Stimulated activated CD8-positive, alpha-beta memory T cell treated with anti-CD3 and anti-CD28 coated beads, Interleukin-12 subunit alpha, Interleukin-12 subunit beta, amount 100 ng/mL, for 24 hours (primary cell): ENCODE data around the gene FBXW10.
"Not testable (repeated sequence)": the region's sequence is repeated elsewhere in the genome, so short reads cannot be mapped to it uniquely, and the experiment has no call there.

ENCODE experiments used
- DNase-seq: peaks from one replicate; pipeline ENCODE4 v3.0.0-alpha.2; 2020; ENCODE audit errors: extremely low read depth

The FBXW10 gene

GRCh38 chr17:18753829-18754409 is 10.1 kb downstream of the FBXW10 start:
- DNase-seq, result not testable (repeated sequence)

- DNase-seq, result not testable (repeated sequence)
Observed at GRCh38 chr17:18755969-18756368, 12.1 kb downstream of the FBXW10 start.

DNA sequence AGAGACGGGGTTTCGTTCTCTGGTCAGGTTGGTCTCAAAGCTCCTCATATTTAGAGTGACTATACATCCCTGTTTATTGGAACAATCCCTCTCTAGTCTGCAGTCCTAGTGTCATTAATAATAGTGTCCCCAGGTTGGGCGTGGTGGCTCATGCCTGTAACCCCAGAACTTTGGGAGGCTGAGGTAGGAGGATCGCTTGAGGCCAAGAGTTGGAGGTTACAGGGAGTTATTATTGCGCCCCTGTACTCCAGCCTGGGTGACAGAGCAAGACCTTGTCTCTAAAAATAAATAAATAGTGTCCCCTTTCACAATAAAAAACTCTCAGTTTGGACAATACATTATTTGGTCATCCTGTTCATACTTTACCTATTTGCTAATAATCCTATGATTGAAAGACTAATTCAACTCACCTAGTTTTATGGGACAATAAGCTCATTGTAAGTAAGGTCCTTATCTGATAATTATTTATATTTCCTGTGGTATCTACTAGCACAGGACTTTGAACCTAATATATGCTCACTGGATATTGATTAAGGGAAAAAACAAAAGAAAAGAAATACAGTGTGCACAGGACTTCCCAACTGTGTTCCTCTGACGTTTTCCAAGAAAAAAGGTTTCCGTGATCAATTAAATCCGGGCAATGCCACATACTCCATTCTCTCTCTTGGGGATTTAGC is 13.7 kb downstream of the FBXW10 start:
- DNase-seq, result not testable (repeated sequence)

- DNase-seq, result not testable (repeated sequence)
Observed at GRCh38 chr17:18758344-18758743, 14.5 kb downstream of the FBXW10 start.

DNA sequence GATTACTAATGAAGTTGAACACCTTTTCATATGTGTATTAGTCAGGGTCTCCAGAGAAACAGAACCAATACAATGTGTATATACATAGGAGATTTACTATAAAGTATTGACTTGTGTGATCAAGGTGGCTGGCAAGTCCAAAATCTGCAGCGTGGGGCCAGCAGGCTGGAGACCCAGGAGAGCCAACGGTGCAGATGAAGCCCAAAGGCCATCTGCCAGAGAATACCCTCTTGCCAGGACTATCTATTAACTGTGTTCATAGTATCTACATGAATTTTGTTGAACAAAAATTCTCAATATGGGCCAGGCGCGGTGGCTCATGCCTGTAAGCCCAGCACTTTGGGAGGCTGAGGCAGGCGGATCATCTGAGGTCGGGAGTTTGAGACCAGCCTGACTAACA is 16.4 kb downstream of the FBXW10 start:
- not testable (repeated sequence) for DNase-seq

GRCh38 chr17:18770572-18770971 is 26.7 kb downstream of the FBXW10 start:
- DNase-seq, result not testable (repeated sequence)

- DNase-seq, result not testable (repeated sequence)
Observed at GRCh38 chr17:18771066-18771465, 27.2 kb downstream of the FBXW10 start.

- no peak for DNase-seq
Observed at GRCh38 chr17:18772471-18772870, 28.6 kb downstream of the FBXW10 start.

GRCh38 chr17:18780991-18781718 is 37.3 kb downstream of the FBXW10 start, which contains the start of gene TVP23B:
TSS of gene TVP23B (plus strand) at chr17:18781183. CDS start at chr17:18781294, 111 bp downstream.
- peak; percentile 92 for DNase-seq

DNA sequence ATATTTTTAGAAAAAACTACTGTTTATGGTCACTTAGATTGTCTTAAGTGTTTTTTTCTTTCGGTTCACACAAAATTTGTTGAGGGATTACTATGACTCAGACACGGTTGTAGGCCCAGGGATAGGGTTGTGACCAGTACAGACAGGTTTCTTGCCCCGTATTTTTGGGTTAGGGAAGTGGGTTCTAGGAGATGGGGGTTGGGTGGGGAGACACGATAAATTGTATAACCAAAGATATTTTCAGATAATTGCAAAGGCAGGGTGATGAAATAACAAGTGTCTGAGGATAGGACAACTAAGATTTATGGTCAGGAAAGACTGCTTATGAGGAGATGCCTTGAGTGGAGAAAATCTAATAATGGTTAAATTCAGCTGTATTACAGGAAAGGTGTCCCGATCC is 38.0 kb downstream of the FBXW10 start:
- DNase-seq, result not testable (repeated sequence)

DNA sequence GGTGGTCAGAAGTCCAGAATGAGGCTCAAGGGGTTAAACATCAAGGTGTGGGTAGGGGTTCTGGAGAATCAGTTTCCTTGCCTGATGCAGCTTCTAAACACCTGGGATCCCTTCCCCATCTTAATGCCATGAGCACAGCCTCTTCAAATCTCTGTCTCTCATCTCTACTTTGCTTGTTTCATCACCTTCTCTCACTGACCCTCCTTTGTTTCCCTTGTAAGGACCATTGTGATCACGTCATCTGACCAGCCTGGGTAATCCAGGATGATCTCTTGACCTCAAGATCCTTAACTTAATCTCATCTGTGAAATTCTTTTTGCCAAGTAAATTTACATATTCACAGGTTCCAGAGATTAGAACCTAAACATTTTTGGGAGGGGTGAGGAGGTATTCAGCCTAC is 42.1 kb downstream of the FBXW10 start:
- not testable (repeated sequence) for DNase-seq

- not testable (repeated sequence) for DNase-seq
Observed at GRCh38 chr17:18786890-18787289, 43.0 kb downstream of the FBXW10 start.

- DNase-seq, result not testable (repeated sequence)
Observed at GRCh38 chr17:18791402-18791801, 47.5 kb downstream of the FBXW10 start.

GRCh38 chr17:18794841-18795240 is 51.0 kb downstream of the FBXW10 start:
- DNase-seq, result not testable (repeated sequence)

- not testable (repeated sequence) for DNase-seq
Observed at GRCh38 chr17:18796887-18797286, 53.0 kb downstream of the FBXW10 start.

GRCh38 chr17:18803458-18804245 is 59.8 kb downstream of the FBXW10 start:
- DNase-seq, result not testable (repeated sequence)

GRCh38 chr17:18815924-18816323 is 72.1 kb downstream of the FBXW10 start:
- DNase-seq, result not testable (repeated sequence)

GRCh38 chr17:18816489-18817371 is 72.9 kb downstream of the FBXW10 start:
- DNase-seq, result not testable (repeated sequence)

DNA sequence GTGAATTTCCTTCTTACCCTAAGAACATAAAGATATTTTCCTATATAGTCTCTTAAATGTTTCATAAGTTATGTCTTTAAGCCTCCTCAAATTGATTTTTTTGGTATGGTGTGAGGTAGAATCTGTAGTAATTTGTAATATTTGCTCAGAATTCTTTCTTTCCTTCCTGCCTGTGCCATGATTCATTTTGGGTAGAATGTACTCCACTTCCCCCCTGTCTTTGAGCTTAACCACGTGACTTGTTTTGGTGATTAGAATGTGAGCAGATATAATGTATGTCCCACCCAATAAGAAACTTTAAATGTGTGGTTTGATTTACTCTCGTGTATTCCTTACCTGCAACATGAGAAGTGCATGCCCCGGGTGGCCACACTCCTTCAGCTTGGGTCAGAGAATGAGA is 77.6 kb downstream of the FBXW10 start:
- DNase-seq, result not testable (repeated sequence)

DNA sequence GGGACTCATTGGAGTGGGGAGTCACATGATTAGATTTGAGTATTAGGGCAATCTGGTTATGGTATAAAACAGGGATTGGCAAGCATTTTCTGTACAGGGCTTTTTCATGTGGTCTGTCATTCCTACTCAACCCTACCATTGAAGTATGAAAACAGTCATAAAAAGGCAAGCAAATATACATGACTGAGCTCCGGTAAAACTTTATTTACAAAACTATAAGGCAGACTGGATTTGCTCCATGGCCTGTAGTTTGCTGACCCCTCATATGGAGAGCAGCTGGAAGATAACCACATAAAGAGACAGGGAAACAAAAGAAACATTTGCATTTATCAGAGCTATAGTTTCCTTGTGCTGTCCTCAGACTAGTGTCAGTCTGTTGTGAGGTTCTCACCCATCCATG is 83.8 kb downstream of the FBXW10 start:
- DNase-seq, result not testable (repeated sequence)
